SK-N-MC (cell line): ENCODE results near the gene PHKB.

Source experiments
- DNase-seq: peaks from one replicate; pipeline ENCODE4 v3.0.0-alpha.2; 2011; ENCODE audit warnings: low read depth, low spot score
- H3K27ac ChIP-seq: fragments of 200-600 bp; sonication (generic); 2 replicates; pipeline ENCODE4 v1.5.1; 2016; ENCODE audit warnings: mixed run types
- H3K36me3 ChIP-seq: fragments of 200-600 bp; sonication (generic); 2 replicates; pipeline ENCODE4 v1.6.1; 2017; ENCODE audit warnings: antibody characterized with exemption, low read length, mixed read lengths; ENCODE audit not compliant: insufficient read depth
- H3K4me3 ChIP-seq: fragments of 200-600 bp; sonication (generic); 2 replicates; pipeline ENCODE4 v1.5.1; 2016
- H3K9ac ChIP-seq: fragments of 200-600 bp; sonication (generic); 2 replicates; pipeline ENCODE4 v1.8.0; 2017; ENCODE audit warnings: mixed run types, mixed read lengths; ENCODE audit not compliant: insufficient read length
- H3K9me3 ChIP-seq: fragments of 200-600 bp; sonication (generic); 2 replicates; pipeline ENCODE4 v1.6.1; 2017; ENCODE audit warnings: low read depth, mild to moderate bottlenecking, antibody characterized with exemption, low read length, moderate library complexity, mixed read lengths
- EZH2 ChIP-seq: fragments of 200-600 bp; sonication (generic); IDR thresholded peaks from one replicate; pipeline ENCODE4 v1.6.1; 2017; ENCODE audit warnings: antibody characterized with exemption
- FOXP2 ChIP-seq: optimal IDR thresholded peaks from 2 replicates; pipeline ENCODE3; 2011; ENCODE audit warnings: mild to moderate bottlenecking, moderate library complexity; ENCODE audit not compliant: insufficient read depth; ENCODE audit errors: extremely low read length, control extremely low read depth
- POLR2AphosphoS5 ChIP-seq: IDR thresholded peaks from 2 replicates; pipeline ENCODE4 v1.6.1; 2012; ENCODE audit warnings: mild to moderate bottlenecking, low read depth, low read length, borderline replicate concordance

PHKB gene

DNA sequence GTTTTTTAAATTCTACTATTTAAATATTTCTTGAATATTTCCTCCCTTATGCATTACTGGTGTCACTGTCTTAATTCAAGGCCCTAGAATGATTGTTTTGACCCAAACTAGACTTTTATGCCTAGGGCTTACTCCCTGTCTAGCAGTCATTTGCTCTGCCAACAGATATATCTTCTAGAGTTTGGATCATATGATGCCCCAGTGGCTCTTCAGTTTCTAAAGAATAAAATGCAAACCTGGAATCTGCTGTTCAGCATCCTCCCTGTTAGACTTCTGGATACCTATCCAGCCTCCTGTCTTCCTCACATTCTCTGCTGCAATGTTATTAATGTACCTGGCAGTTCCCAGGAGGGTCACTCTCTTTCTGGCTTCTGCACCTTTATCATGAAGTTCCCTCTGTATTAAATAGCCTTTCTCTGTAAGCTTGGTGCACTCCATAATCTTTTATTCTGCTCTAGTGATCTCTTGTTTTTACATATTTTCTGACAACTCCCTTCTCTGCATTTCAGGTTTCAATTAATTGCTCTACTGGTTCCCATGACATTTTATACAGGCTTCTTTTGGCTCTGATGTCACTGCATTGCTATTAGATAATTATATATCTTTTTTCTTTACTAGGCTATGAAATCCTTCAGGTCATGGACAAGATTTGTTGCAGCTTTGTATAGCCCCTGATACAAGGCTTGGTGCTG lies 15.7 kb downstream of the PHKB start:
- DNase-seq = no peak
- Histone ChIP-seq H3K27ac (no peak overlapping the region), H3K36me3 (no peaks in the 10 kb centered on the region), H3K9me3 (no peaks in the 10 kb centered on the region), H3K4me3 (no peak overlapping the region), H3K9ac (no peak overlapping the region)
- TF ChIP-seq EZH2 = no peak
- TF ChIP-seq POLR2AphosphoS5 = no peak
- no peak for TF ChIP-seq FOXP2

DNA sequence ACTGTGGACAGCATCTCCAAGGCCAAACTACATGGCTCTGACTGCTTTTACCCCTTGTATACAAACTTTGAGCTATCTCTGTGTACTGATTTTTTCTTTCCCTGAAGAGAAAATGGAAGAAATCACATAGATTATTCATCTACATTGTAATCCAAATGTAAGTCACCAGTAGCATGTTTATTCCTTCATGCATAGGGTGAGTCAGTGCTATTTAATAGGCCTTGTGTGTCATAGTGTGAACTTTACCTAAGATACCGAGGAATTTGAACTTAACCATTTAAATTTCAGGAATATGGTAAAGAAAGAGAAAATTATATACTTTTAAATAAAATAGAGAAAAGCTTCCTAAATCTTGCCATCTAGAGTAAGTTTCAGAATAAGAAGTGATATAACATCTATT lies 16.5 kb downstream of the PHKB start:
- no peak overlapping the region for H3K9ac ChIP-seq
- H3K27ac ChIP-seq = no peak overlapping the region
- TF ChIP-seq POLR2AphosphoS5 (no peak), FOXP2 (no peak), EZH2 (no peak)
- H3K36me3 ChIP-seq = no peaks in the 10 kb centered on the region
- H3K9me3 ChIP-seq = no peaks in the 10 kb centered on the region
- DNase-seq = no peak
- no peak overlapping the region for H3K4me3 ChIP-seq

DNA sequence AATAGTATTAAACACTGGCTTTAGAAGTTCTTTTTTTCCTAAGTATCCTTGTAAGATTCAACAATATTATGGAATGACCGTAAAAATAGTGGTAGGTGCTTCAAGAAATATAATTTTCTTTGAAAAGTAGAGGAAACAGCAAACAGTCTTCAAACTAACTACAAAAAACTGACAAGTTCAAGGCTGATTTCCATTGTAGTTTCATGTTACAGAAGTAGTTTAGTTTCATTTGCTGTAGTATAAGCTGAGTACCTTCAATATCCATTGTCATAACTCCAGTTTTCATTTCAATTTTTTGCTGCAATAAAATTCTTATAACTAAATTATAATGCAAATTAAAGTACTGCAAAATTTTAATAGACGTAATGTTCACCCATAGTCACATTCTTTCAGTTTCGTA lies 19.3 kb downstream of the PHKB start:
- no peaks in the 10 kb centered on the region for H3K36me3 ChIP-seq
- DNase-seq = no peak
- H3K9me3 ChIP-seq = no peaks in the 10 kb centered on the region
- no peak overlapping the region for H3K9ac ChIP-seq
- TF ChIP-seq POLR2AphosphoS5 = no peak
- H3K27ac ChIP-seq = no peak overlapping the region
- no peak overlapping the region for H3K4me3 ChIP-seq

DNA sequence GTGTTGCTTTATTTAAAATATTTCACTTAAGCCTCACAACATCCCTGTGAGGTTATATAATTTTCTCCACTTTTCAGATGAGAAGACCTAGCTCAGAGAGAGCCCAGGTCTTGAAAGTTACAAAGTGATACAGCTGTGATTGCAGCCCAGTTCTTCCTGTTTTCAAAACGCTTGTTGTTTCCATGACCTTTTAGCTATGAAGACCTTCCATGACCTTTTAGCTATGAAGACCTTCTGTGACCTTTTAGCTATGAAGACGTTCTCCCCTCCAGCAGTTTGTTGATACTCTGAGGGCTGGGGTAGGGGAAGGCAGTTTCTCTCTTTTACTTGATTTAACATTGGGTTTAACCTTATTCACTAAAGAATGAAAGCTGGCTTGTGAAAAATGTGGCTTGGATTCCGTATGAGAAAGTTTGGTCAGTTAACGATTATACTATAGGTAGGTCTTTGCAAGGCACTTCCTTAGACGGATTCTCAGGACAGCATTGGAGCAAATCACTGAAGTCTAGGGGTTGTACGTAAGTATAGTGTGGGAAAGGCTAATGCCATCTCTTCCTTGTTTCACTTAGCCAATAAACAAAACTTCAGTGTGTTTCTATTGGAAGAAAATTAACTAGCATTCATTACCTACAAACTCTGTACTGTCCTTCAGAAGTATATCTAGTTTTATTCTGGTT lies 20.7 kb downstream of the PHKB start:
- no peaks in the 10 kb centered on the region for H3K9me3 ChIP-seq
- no peak overlapping the region for H3K27ac ChIP-seq
- no peak for TF ChIP-seq EZH2
- no peak for TF ChIP-seq FOXP2
- no peak for TF ChIP-seq POLR2AphosphoS5
- H3K4me3 ChIP-seq = no peak overlapping the region
- no peak overlapping the region for H3K9ac ChIP-seq
- no peak for DNase-seq
- H3K36me3 ChIP-seq = no peaks in the 10 kb centered on the region

DNA sequence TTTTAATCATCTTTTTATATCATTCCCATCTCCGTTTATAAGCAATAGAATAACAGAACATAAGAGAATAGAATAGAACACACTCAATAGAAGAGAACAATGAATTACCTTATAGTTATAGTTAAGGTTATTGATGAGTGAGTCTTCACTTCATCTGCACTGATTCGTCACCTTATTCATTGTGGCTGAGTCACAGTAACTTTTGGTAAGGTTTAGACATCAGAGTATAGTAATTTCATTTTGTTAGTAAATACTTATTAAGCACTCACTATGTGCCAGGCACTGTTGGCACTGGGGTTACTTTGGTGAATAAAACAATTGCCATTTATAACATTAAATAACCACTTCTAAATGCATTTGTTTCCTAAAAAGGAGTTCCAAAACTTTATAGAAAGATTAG lies 22.5 kb downstream of the PHKB start:
- no peak for DNase-seq
- Histone ChIP-seq H3K4me3 (no peak overlapping the region), H3K36me3 (no peaks in the 10 kb centered on the region), H3K9ac (no peak overlapping the region), H3K27ac (no peak overlapping the region), H3K9me3 (no peaks in the 10 kb centered on the region)
- TF ChIP-seq FOXP2 = no peak
- TF ChIP-seq EZH2 = no peak
- no peak for TF ChIP-seq POLR2AphosphoS5

DNA sequence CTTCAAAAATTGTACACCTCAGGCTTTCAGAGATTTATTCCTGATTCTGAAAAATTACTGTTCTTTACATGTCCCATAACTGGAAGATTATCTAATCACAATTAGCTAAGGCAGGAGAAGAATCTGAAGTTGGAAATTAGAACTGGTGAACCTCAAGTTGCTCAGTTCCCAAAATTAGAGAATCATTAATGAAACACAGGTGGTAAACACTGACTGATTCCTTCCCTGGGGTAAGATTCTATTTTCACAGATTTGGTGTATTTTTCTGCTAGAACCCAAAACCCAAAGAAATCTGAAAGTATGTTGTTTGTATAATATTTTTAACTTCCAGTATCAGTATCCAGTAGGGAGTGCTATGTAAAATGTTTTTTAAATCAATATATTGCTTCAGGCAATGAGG lies 25.7 kb downstream of the PHKB start:
- no peak overlapping the region for H3K27ac ChIP-seq
- no peak for DNase-seq

DNA sequence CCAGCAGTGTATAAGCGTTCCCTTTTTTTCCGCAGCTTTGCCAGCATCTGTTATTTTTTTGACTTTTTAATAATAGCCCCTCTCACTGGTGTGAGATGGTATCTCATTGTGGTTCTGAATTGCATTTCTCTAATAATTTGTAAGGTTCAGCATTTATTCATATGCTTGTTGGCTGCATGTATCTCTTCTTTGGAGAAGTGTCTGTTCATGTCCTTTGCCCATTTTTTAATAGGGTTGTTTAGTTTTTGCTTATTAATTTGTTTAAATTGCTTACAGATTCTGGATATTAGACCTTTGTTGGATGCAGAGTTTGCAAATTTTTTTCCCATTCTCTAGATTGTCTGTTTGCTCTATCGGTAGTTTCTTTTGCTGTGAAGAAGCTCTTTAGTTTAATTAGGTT lies 26.9 kb downstream of the PHKB start:
- Histone ChIP-seq H3K36me3 (no peaks in the 10 kb centered on the region), H3K4me3 (no peak overlapping the region), H3K27ac (no peak overlapping the region), H3K9ac (no peak overlapping the region), H3K9me3 (no peaks in the 10 kb centered on the region)
- DNase-seq = no peak
- TF ChIP-seq FOXP2 (no peak), POLR2AphosphoS5 (no peak), EZH2 (no peak)

More for the DNA sequence above, 25.7 kb downstream of the PHKB start:
- Histone ChIP-seq H3K4me3 (no peak overlapping the region), H3K9ac (no peak overlapping the region), H3K36me3 (no peaks in the 10 kb centered on the region), H3K9me3 (no peaks in the 10 kb centered on the region)
- TF ChIP-seq EZH2 = no peak

DNA sequence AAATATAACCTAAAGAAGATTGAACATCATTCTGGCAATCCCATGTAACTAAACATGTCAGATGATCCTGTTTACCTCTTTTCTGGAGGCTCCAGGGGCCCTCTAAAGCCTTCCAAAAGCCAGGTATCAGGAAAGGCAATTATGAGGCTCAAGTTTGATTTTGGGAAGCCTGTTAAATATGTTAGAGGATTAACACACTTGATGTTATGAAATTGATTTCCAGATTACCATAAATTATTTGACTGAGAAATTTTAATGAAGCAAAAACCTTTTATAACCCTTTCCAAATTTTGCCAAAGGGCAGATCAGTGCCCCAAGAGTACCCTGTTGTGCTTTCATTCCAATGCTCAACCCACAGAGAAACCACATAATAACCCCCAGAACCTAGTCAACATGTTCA lies 29.3 kb downstream of the PHKB start:
- Histone ChIP-seq H3K4me3 (no peak overlapping the region), H3K27ac (no peak overlapping the region), H3K36me3 (no peaks in the 10 kb centered on the region), H3K9ac (no peak overlapping the region), H3K9me3 (no peaks in the 10 kb centered on the region)
- DNase-seq = no peak
- TF ChIP-seq POLR2AphosphoS5 (no peak), FOXP2 (no peak), EZH2 (no peak)

DNA sequence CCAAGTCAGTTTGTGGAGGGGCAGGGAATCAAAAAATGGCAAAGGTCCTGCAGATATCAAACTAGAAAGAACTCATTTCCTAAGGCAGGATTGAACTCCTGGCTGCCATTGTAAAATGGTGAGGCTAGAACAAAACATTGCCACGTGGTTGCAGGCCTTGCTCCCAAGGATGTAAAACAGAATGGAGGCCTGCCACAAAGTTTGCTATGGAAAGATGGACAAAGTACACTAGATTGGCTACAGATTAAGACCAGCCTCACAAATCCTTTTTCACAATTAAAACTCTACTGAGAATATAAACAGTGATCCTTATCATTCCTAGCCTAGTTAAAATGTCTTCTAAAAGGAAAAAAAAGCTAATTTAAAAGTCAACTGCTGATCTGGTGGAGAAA lies 30.9 kb downstream of the PHKB start:
- Histone ChIP-seq H3K27ac (no peak overlapping the region), H3K4me3 (no peak overlapping the region), H3K9me3 (no peaks in the 10 kb centered on the region), H3K36me3 (no peaks in the 10 kb centered on the region), H3K9ac (no peak overlapping the region)
- TF ChIP-seq POLR2AphosphoS5 (no peak), EZH2 (no peak), FOXP2 (no peak)
- no peak for DNase-seq
